ENCODE measurements around the gene CLCNKB. TPM values are rescaled to one million over a fixed set of nuclear protein-coding genes. Genes with fewer than 3 reads are reported as not detected.
A peak's percentile ranks its signal among the peaks of the same experiment; 100 is the strongest.

CLCNKB gene
- total and polyA plus RNA-seq, 2 of the 4 experiments (the other 2 are of a cell fraction) = 0.09 TPM; not detected in 1

GRCh38 chr1:16072616-16073484 lies 29.3 kb downstream of the CLCNKB start:
- 4% methylated on average over 19 of the region's 49 CpGs; no CpG with 5 or more reads in 1 of the 2 experiments for WGBS, 2 experiments (ENCODE audit: extremely low coverage in 2 of 2, insufficient read length in 1 of 2)
- H2BK5ac ChIP-seq (ENCODE audit: low read depth, low read length, poor library complexity, severe bottlenecking) = no peak overlapping the region
- DNase-seq (no peak), ATAC-seq (ENCODE audit: low read depth) (peak; percentile 13)
- no peak overlapping the region for H3K56ac ChIP-seq (ENCODE audit: extremely low read depth, insufficient read depth, low read length)
- peaks cover 16% of the 10 kb centered on the region for H3K4me1 ChIP-seq (ENCODE audit: control insufficient read depth, insufficient read depth, low read length)
- H3K27me3 ChIP-seq (ENCODE audit: control insufficient read depth, insufficient read depth, low read length) = no peaks in the 10 kb centered on the region; the same call in 1 of the 2 replicates
- no peaks in the 10 kb centered on the region for H3K9me3 ChIP-seq (ENCODE audit: control insufficient read depth, insufficient read depth, low read length)
- H2AK5ac ChIP-seq (ENCODE audit: low read depth, low read length) = no peak overlapping the region
- H3K9ac ChIP-seq (ENCODE audit: low read depth, low read length) = no peak overlapping the region
- H3K27ac ChIP-seq (ENCODE audit: insufficient read depth, low read length) = no peak overlapping the region
- H4K91ac ChIP-seq (ENCODE audit: insufficient read depth, low read depth, low read length) = no peak overlapping the region
- dilution Hi-C loops (cut with HindIII; ENCODE audit: low sequenced_read_pairs, unreplicated experiment) (no loop called here), intact Hi-C loops (cut with micrococcal nuclease) (no loop called here), in situ Hi-C loops (cut with MboI; ENCODE audit: low sequenced_read_pairs) (no loop called here)
- H3K9me1 ChIP-seq (ENCODE audit: insufficient read depth, low read length) = peaks cover 10% of the 10 kb centered on the region; the same call in 1 of the 2 replicates
- no peak overlapping the region for H3K14ac ChIP-seq (replicated peaks; ENCODE audit: low read depth, low read length)
- H3K4me2 ChIP-seq (ENCODE audit: low read depth, low read length) = peak overlapping the region; percentile 10; the same call in 1 of the 2 replicates
- H3K4me3 ChIP-seq (ENCODE audit: insufficient read depth, low read depth, low read length) = peak overlapping the region; percentile 44
- H2AFZ ChIP-seq (replicated peaks; ENCODE audit: low read length, poor library complexity) = peak overlapping the region; percentile 88
- no peak overlapping the region for H3K18ac ChIP-seq (ENCODE audit: low read depth, low read length)
- H3K36me3 ChIP-seq (ENCODE audit: control insufficient read depth, insufficient read depth, low read length) = no peaks in the 10 kb centered on the region
- ChIA-PET POLR2A (ENCODE audit: unreplicated experiment) (no interaction called here), CTCF (interaction anchor here (0.5 to 1.3 kb wide), 5 partner anchors 9 to 367 kb away, joined by 3 to 4 read pairs (median 3); no protein-coding TSS in a partner anchor)
- TF ChIP-seq BHLHE40 (IDR thresholded peaks at IDR 0.05; ENCODE audit: low read depth, low read length) = peak; percentile 84
- TF ChIP-seq, protein P1, sequence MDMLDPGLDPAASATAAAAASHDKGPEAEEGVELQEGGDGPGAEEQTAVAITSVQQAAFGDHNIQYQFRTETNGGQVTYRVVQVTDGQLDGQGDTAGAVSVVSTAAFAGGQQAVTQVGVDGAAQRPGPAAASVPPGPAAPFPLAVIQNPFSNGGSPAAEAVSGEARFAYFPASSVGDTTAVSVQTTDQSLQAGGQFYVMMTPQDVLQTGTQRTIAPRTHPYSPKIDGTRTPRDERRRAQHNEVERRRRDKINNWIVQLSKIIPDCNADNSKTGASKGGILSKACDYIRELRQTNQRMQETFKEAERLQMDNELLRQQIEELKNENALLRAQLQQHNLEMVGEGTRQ (IDR thresholded peaks at IDR 0.05; ENCODE audit: low read depth, low read length) = no peak
- no TSS peak for BruUV-seq (replicated peaks)
- H4K5ac ChIP-seq (ENCODE audit: low read depth, low read length) = no peak overlapping the region
- peak overlapping the region; percentile 9 for H2AK9ac ChIP-seq (replicated peaks; ENCODE audit: low read depth, low read length, poor library complexity)
- H2BK120ac ChIP-seq (ENCODE audit: low read depth, low read length) = no peak overlapping the region
- no peak overlapping the region for H2BK20ac ChIP-seq (ENCODE audit: low read depth, low read length)
- H3K4ac ChIP-seq (ENCODE audit: low read depth, low read length) = no peak overlapping the region
- no peak overlapping the region for H2BK15ac ChIP-seq (ENCODE audit: low read depth, low read length)
- no peaks in the 10 kb centered on the region for H4K20me1 ChIP-seq (ENCODE audit: insufficient read depth, low read length)
- H3K23ac ChIP-seq (ENCODE audit: low read depth, low read length) = no peak overlapping the region
- H3K79me1 ChIP-seq (ENCODE audit: low read depth in 1 of 2, low read length in 2 of 2) = peaks cover 0 to 6% of the 10 kb centered on the region in 2 experiments; a peak in 2 of 4 replicates
- no peak overlapping the region for H4K8ac ChIP-seq (ENCODE audit: low read depth in 2 of 2, low read length in 2 of 2)
